HepG2 (cell line): Measurements from ENCODE around the gene STEAP1B. TPM values are rescaled to one million over a fixed set of nuclear protein-coding genes. Genes with fewer than 3 reads are reported as not detected.

Experiments
- ASH2L ChIP-seq: fragments of 300-600, 200-600 bp; sonication (generic); IDR thresholded peaks from 2 replicates; pipeline ENCODE4 v1.7.0; 2017; ENCODE audit warnings: low read depth, mild to moderate bottlenecking, moderate library complexity, mixed read lengths, low read length; ENCODE audit not compliant: insufficient read length
- CENPX ChIP-seq: sonication (generic); formaldehyde crosslinking; IDR thresholded peaks from 2 replicates; pipeline ENCODE4 v1.9.0; 2021; ENCODE audit warnings: mild to moderate bottlenecking, missing genetic modification reagents, moderate library complexity
- ISL2 ChIP-seq: sonication (generic); formaldehyde crosslinking; IDR thresholded peaks from 2 replicates; pipeline ENCODE4 v1.5.0; 2020; ENCODE audit warnings: missing genetic modification reagents
- MAZ ChIP-seq, 2 experiments: sonication (generic) in 1 of 2; formaldehyde crosslinking in 1 of 2; IDR thresholded peaks; 2 replicates each; pipeline versions ENCODE4 v1.5.0 to v1.6.1; 2012 to 2020; ENCODE audit warnings: low read depth in 2 of 2, mild to moderate bottlenecking in 2 of 2, borderline replicate concordance in 1 of 2, improper control_type of control experiment in 1 of 2, low read length in 1 of 2, missing genetic modification reagents in 1 of 2, moderate library complexity in 1 of 2
- MTA3 ChIP-seq: sonication (generic); formaldehyde crosslinking; IDR thresholded peaks from 2 replicates; pipeline ENCODE4 v1.4.0; 2020; ENCODE audit warnings: missing genetic modification reagents
- PLRG1 ChIP-seq: fragments of 450-650 bp; conservative IDR thresholded peaks from 2 replicates; pipeline ENCODE4 v1.6.1; 2016
- RAD21 ChIP-seq: fragments of 450-650 bp; formaldehyde crosslinking; IDR thresholded peaks from 2 replicates; pipeline ENCODE4 v1.5.0; 2020; ENCODE audit warnings: mild to moderate bottlenecking
- RCOR2 ChIP-seq: IDR thresholded peaks from 2 replicates; pipeline ENCODE4 v1.6.1; 2016; ENCODE audit warnings: missing biosample characterization, missing genetic modification reagents
- TOE1 ChIP-seq: sonication (generic); formaldehyde crosslinking; IDR thresholded peaks from 2 replicates; pipeline ENCODE4 v1.4.0; 2020; ENCODE audit warnings: mild to moderate bottlenecking, missing genetic modification reagents
- ZMYM3 ChIP-seq: sonication (generic); formaldehyde crosslinking; IDR thresholded peaks from 2 replicates; pipeline ENCODE4 v1.5.1; 2020; ENCODE audit warnings: mild to moderate bottlenecking, missing genetic modification reagents
- ZNF10 ChIP-seq: sonication (generic); formaldehyde crosslinking; IDR thresholded peaks from 2 replicates; pipeline ENCODE4 v1.4.0; 2020; ENCODE audit warnings: mild to moderate bottlenecking, low read depth, missing genetic modification reagents, borderline replicate concordance
- ZNF101 ChIP-seq: sonication (generic); formaldehyde crosslinking; IDR thresholded peaks from 2 replicates; pipeline ENCODE4 v1.4.0; 2020; ENCODE audit warnings: mild to moderate bottlenecking, low read depth, missing genetic modification reagents, borderline replicate concordance
- ZNF17 ChIP-seq: sonication (generic); formaldehyde crosslinking; IDR thresholded peaks from 2 replicates; pipeline ENCODE4 v1.5.0; 2020; ENCODE audit warnings: mild to moderate bottlenecking, missing genetic modification reagents
- polyA plus RNA-seq, 8 experiments: library from polyadenylated mRNA; depleted of rRNA in 3 of 8; stranded (reverse) in 7 of 8; unstranded in 1 of 8; fragments of >200 nt; fragmentation: Illumina TruSeq in 4 of 8; extraction: Trizol in 4 of 8; gene quantifications; 2 replicates each; pipeline versions ENCODE4 v1.2.1 to v1.2.3, GENCODE V29; 2011 to 2016; ENCODE audit warnings: low read depth in 4 of 8, missing spikeins in 1 of 8, mixed read lengths in 1 of 8; ENCODE audit not compliant: insufficient read depth in 1 of 8
- total RNA-seq, 5 experiments: library from RNA; depleted of rRNA; stranded (reverse); fragments of >200 nt; fragmentation: Illumina TruSeq; extraction: Trizol; gene quantifications; 2 replicates each; pipeline ENCODE4 v1.2.3, GENCODE V29; 2016; ENCODE audit warnings: low read depth in 1 of 5
- TF ChIP-seq, protein P1 (sequence below): sonication (generic); formaldehyde crosslinking; IDR thresholded peaks from 2 replicates; pipeline ENCODE4 v1.4.0; 2020; ENCODE audit warnings: mild to moderate bottlenecking, low read depth, missing genetic modification reagents
- TF ChIP-seq, protein P2 (sequence below): sonication (generic); formaldehyde crosslinking; IDR thresholded peaks from 2 replicates; pipeline ENCODE4 v1.4.0; 2020; ENCODE audit warnings: mild to moderate bottlenecking, missing genetic modification reagents, borderline replicate concordance
- TF ChIP-seq, protein P3 (sequence below): conservative IDR thresholded peaks from 2 replicates; pipeline ENCODE4 v1.6.1; 2018; ENCODE audit warnings: missing genetic modification reagents
- TF ChIP-seq, protein P4 (sequence below): sonication (generic); formaldehyde crosslinking; IDR thresholded peaks from 2 replicates; pipeline ENCODE4 v1.4.0; 2020; ENCODE audit warnings: missing genetic modification reagents, mild to moderate bottlenecking, borderline replicate concordance
- TF ChIP-seq, protein P5 (sequence below): sonication (generic); formaldehyde crosslinking; IDR thresholded peaks from 2 replicates; pipeline ENCODE4 v1.4.0; 2020; ENCODE audit warnings: missing genetic modification reagents
- TF ChIP-seq, protein P6 (sequence below): sonication (generic); formaldehyde crosslinking; IDR thresholded peaks from 2 replicates; pipeline ENCODE4 v1.5.1; 2020; ENCODE audit warnings: missing genetic modification reagents, mild to moderate bottlenecking, borderline replicate concordance

Gene STEAP1B
- total and polyA plus RNA-seq, 2 of the 13 experiments (the other 11 are each of a cell fraction or from before 2014, with no cell fraction given): not detected

DNA sequence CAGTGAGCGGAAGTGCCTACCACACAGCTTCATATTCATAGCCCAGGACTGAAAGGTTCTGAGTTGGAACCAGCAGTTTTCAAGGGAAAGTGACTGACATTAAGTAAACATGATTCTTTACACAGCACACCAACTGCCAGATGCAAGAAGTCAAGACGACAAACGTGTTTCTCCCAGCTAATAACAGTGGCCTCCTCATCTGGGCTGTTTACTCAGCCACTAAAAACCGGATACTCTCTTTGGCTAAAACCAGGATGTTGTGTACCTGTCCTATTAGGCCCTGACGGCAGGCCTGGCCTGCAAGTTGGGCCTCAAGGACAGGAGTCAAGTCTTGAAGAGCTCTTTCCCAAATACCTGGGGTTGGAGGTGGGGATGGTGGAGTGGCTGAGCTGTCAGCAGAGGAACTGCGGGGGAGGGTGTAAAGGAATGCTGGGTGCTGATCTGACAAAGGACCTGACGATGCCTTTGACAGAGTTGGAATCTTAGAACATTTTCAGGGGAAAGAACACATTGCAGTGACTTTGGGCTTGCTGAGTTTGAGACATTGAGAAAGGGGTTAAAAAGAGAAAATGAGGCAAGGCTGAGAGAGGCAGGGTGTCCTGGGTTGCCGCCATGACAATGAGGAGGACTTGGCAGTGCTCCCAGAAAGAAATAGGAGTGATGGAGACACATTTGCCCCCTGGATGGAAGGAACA lies 57.7 kb downstream of the STEAP1B start (continued):
- TF ChIP-seq ASH2L: peak; percentile 61
- TF ChIP-seq, protein P1, sequence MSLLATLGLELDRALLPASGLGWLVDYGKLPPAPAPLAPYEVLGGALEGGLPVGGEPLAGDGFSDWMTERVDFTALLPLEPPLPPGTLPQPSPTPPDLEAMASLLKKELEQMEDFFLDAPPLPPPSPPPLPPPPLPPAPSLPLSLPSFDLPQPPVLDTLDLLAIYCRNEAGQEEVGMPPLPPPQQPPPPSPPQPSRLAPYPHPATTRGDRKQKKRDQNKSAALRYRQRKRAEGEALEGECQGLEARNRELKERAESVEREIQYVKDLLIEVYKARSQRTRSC (CRISPR knock-in tag): no peak
- no peak for TF ChIP-seq CENPX (CRISPR knock-in tag)
- peak; percentile 24; the same call in 1 of the 2 replicates for TF ChIP-seq RAD21 (CRISPR knock-in tag)
- no peak for TF ChIP-seq ZNF10 (CRISPR knock-in tag)
- TF ChIP-seq, protein P2, sequence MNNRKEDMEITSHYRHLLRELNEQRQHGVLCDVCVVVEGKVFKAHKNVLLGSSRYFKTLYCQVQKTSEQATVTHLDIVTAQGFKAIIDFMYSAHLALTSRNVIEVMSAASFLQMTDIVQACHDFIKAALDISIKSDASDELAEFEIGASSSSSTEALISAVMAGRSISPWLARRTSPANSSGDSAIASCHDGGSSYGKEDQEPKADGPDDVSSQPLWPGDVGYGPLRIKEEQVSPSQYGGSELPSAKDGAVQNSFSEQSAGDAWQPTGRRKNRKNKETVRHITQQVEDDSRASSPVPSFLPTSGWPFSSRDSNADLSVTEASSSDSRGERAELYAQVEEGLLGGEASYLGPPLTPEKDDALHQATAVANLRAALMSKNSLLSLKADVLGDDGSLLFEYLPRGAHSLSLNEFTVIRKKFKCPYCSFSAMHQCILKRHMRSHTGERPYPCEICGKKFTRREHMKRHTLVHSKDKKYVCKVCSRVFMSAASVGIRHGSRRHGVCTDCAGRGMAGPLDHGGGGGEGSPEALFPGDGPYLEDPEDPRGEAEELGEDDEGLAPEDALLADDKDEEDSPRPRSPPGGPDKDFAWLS: no peak
- no peak for TF ChIP-seq MTA3
- TF ChIP-seq ZNF101 (CRISPR knock-in tag): no peak
- no peak for TF ChIP-seq MAZ (IDR thresholded peaks at IDR 0.05; ENCODE audit: borderline replicate concordance, low read depth, low read length)
- no peak for TF ChIP-seq MAZ (CRISPR knock-in tag; IDR thresholded peaks at IDR 0.05; ENCODE audit: low read depth)
- peak; percentile 96 for TF ChIP-seq ISL2 (CRISPR knock-in tag)
- TF ChIP-seq, protein P3, sequence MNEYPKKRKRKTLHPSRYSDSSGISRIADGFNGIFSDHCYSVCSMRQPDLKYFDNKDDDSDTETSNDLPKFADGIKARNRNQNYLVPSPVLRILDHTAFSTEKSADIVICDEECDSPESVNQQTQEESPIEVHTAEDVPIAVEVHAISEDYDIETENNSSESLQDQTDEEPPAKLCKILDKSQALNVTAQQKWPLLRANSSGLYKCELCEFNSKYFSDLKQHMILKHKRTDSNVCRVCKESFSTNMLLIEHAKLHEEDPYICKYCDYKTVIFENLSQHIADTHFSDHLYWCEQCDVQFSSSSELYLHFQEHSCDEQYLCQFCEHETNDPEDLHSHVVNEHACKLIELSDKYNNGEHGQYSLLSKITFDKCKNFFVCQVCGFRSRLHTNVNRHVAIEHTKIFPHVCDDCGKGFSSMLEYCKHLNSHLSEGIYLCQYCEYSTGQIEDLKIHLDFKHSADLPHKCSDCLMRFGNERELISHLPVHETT (CRISPR knock-in tag): 0 out of 2 replicates have a peak, but pooled peaks have one; percentile 30
- no peak for TF ChIP-seq ZNF17 (CRISPR knock-in tag)
- TF ChIP-seq ZMYM3 (CRISPR knock-in tag): 0 out of 2 replicates have a peak, but pooled peaks have one; percentile 5
- peak; percentile 97 for TF ChIP-seq RCOR2 (CRISPR knock-in tag)
- no peak for TF ChIP-seq PLRG1
- TF ChIP-seq, protein P4, sequence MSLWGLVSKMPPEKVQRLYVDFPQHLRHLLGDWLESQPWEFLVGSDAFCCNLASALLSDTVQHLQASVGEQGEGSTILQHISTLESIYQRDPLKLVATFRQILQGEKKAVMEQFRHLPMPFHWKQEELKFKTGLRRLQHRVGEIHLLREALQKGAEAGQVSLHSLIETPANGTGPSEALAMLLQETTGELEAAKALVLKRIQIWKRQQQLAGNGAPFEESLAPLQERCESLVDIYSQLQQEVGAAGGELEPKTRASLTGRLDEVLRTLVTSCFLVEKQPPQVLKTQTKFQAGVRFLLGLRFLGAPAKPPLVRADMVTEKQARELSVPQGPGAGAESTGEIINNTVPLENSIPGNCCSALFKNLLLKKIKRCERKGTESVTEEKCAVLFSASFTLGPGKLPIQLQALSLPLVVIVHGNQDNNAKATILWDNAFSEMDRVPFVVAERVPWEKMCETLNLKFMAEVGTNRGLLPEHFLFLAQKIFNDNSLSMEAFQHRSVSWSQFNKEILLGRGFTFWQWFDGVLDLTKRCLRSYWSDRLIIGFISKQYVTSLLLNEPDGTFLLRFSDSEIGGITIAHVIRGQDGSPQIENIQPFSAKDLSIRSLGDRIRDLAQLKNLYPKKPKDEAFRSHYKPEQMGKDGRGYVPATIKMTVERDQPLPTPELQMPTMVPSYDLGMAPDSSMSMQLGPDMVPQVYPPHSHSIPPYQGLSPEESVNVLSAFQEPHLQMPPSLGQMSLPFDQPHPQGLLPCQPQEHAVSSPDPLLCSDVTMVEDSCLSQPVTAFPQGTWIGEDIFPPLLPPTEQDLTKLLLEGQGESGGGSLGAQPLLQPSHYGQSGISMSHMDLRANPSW (CRISPR knock-in tag): peak; percentile 93
- 0 out of 2 replicates have a peak, but pooled peaks have one; percentile 25 for TF ChIP-seq TOE1 (CRISPR knock-in tag)
- TF ChIP-seq, protein P5, sequence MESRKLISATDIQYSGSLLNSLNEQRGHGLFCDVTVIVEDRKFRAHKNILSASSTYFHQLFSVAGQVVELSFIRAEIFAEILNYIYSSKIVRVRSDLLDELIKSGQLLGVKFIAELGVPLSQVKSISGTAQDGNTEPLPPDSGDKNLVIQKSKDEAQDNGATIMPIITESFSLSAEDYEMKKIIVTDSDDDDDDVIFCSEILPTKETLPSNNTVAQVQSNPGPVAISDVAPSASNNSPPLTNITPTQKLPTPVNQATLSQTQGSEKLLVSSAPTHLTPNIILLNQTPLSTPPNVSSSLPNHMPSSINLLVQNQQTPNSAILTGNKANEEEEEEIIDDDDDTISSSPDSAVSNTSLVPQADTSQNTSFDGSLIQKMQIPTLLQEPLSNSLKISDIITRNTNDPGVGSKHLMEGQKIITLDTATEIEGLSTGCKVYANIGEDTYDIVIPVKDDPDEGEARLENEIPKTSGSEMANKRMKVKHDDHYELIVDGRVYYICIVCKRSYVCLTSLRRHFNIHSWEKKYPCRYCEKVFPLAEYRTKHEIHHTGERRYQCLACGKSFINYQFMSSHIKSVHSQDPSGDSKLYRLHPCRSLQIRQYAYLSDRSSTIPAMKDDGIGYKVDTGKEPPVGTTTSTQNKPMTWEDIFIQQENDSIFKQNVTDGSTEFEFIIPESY (CRISPR knock-in tag): no peak; the same call in 1 of the 2 replicates
- TF ChIP-seq, protein P6, sequence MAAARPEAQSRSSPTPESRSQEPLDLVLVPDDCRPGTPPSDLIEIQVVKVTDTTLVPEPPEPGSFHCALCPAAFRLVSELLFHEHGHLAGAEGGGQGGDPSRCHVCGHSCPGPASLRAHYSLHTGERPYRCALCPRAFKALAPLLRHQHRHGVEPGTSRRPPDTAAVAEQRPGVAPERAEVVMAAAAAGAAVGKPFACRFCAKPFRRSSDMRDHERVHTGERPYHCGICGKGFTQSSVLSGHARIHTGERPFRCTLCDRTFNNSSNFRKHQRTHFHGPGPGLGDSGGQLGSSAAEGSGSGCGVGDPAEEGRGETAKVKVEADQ (CRISPR knock-in tag): no peak
